HepG2 (cell line): ENCODE data around the gene TTYH1. TPM values are rescaled to one million over a fixed set of nuclear protein-coding genes. Genes with fewer than 3 reads are reported as not detected.
A peak's percentile ranks its signal among the peaks of the same experiment; 100 is the strongest.

Source experiments
- ATAC-seq: fragments of 200-7000 bp; cut with Tn5 transposase; 3 replicates; pipeline ENCODE4 v1.9.1; 2020; ENCODE audit warnings: mild to moderate bottlenecking, moderate library complexity
- BruUV-seq: library from RNA; stranded (reverse); fragments of 400-500 nt; replicated peaks from 2 replicates; lab custom pipeline; 2021; lab: Mats Ljungman, UMichigan
- CTCF ChIA-PET: fragments of 300-600 bp; formaldehyde crosslinking; extraction: SDS; loops from one replicate; lab custom pipeline; 2021; ENCODE audit warnings: low total read pairs, inconsistent platforms, low intra/inter-chr PET ratio; lab: Yijun Ruan, JAX
- POLR2A ChIA-PET: fragments of 350-600 bp; sonication (Branson Sonifier 250); formaldehyde crosslinking; loops from one replicate; lab custom pipeline; 2020; ENCODE audit warnings: antibody characterized with exemption, inconsistent platforms; lab: Yijun Ruan, JAX
- DNase-seq: peaks from one replicate; pipeline ENCODE4 v3.0.0-alpha.2; 2015; ENCODE audit warnings: low spot score
- FAIRE-seq: peaks from 3 replicates; lab custom pipeline; 2011; peaks lifted over from hg19 to GRCh38; lab: Jason Lieb, UNC
- H2AFZ ChIP-seq: one replicate; pipeline ENCODE4 v1.6.1; 2011; ENCODE audit warnings: low read length, inconsistent platforms
- H3K27ac ChIP-seq: fragments of 300-600 bp; 3 replicates; pipeline ENCODE4 v1.8.0; 2011; ENCODE audit warnings: mixed run types, mild to moderate bottlenecking, mixed read lengths, low read length, inconsistent platforms; ENCODE audit not compliant: insufficient read depth; ENCODE audit errors: extremely low read length
- H3K27me3 ChIP-seq, 2 experiments: fragments of 200-600 bp in 1 of 2; 2 replicates in 1 of 2; 3 replicates in 1 of 2; pipeline versions ENCODE4 v1.6.0 to v1.8.0; 2011; ENCODE audit warnings: low read length in 2 of 2, mild to moderate bottlenecking in 2 of 2, moderate library complexity in 2 of 2, inconsistent platforms in 1 of 2; ENCODE audit not compliant: insufficient read depth in 2 of 2, control insufficient read depth in 1 of 2
- H3K36me3 ChIP-seq, 2 experiments: fragments of 200-600 bp in 1 of 2; replicated peaks in 1 of 2; 2 replicates in 1 of 2; 3 replicates in 1 of 2; pipeline versions ENCODE4 v1.5.1 to v1.8.0; 2011; ENCODE audit warnings: low read length in 2 of 2, inconsistent platforms in 1 of 2; ENCODE audit not compliant: insufficient read depth in 2 of 2, control insufficient read depth in 1 of 2
- H3K4me1 ChIP-seq: 2 replicates; pipeline ENCODE4 v1.5.1; 2012; ENCODE audit warnings: low read length, inconsistent platforms; ENCODE audit not compliant: insufficient read depth
- H3K4me2 ChIP-seq: 2 replicates; pipeline ENCODE4 v1.6.0; 2011; ENCODE audit warnings: low read depth, low read length, inconsistent platforms
- H3K4me3 ChIP-seq, 3 experiments: fragments of 200-600 bp in 1 of 3; sonication (generic), shearing (Covaris generic) in 1 of 3; replicated peaks in 1 of 3; 2 replicates each; pipeline ENCODE4 v1.5.1; 2011 to 2016; ENCODE audit warnings: low read length in 3 of 3, inconsistent platforms in 2 of 3, low read depth in 2 of 3, mild to moderate bottlenecking in 2 of 3, control low read depth in 1 of 3, mixed read lengths in 1 of 3; ENCODE audit not compliant: insufficient read depth in 1 of 3
- H3K79me2 ChIP-seq: one replicate; pipeline ENCODE4 v1.6.1; 2011; ENCODE audit warnings: low read length, inconsistent platforms; ENCODE audit not compliant: insufficient read depth
- H3K9ac ChIP-seq: 2 replicates; pipeline ENCODE4 v1.6.0; 2011; ENCODE audit warnings: mild to moderate bottlenecking, low read depth, low read length, inconsistent platforms; ENCODE audit not compliant: insufficient read depth
- H3K9me3 ChIP-seq: 2 replicates; pipeline ENCODE4 v1.5.1; 2012; ENCODE audit warnings: mild to moderate bottlenecking, low read length
- H4K20me1 ChIP-seq: 2 replicates; pipeline ENCODE4 v1.6.0; 2011; ENCODE audit warnings: inconsistent platforms, mild to moderate bottlenecking, low read length, moderate library complexity; ENCODE audit not compliant: insufficient read depth
- ARHGAP35 ChIP-seq: sonication (generic); formaldehyde crosslinking; IDR thresholded peaks from 2 replicates; pipeline ENCODE4 v1.9.0; 2022; ENCODE audit warnings: mild to moderate bottlenecking, inconsistent platforms, moderate library complexity, missing genetic modification reagents, borderline replicate concordance
- FOXC1 ChIP-seq: sonication (generic); formaldehyde crosslinking; IDR thresholded peaks from 2 replicates; pipeline ENCODE4 v1.8.0; 2022; ENCODE audit warnings: mild to moderate bottlenecking, missing genetic modification reagents, borderline replicate concordance
- HOXA9 ChIP-seq: sonication (generic); formaldehyde crosslinking; IDR thresholded peaks from 2 replicates; pipeline ENCODE4 v1.8.1; 2022; ENCODE audit warnings: missing genetic modification reagents, mild to moderate bottlenecking, moderate library complexity, borderline replicate concordance
- NCOR1 ChIP-seq: fragments of 200-600 bp; sonication (generic); IDR thresholded peaks from 2 replicates; pipeline ENCODE4 v1.7.0; 2017; ENCODE audit warnings: antibody characterized with exemption, low read length, borderline replicate concordance
- TOPORS ChIP-seq: sonication (generic); formaldehyde crosslinking; IDR thresholded peaks from 2 replicates; pipeline ENCODE4 v1.8.0; 2023; ENCODE audit warnings: mild to moderate bottlenecking, missing genetic modification reagents
- ZNF34 ChIP-seq: sonication (generic); formaldehyde crosslinking; IDR thresholded peaks from 2 replicates; pipeline ENCODE4 v1.4.0; 2020; ENCODE audit warnings: mild to moderate bottlenecking, missing genetic modification reagents, borderline replicate concordance
- ZNF350 ChIP-seq: sonication (generic); formaldehyde crosslinking; IDR thresholded peaks from 2 replicates; pipeline ENCODE4 v1.4.0; 2020; ENCODE audit warnings: mild to moderate bottlenecking, low read depth, missing genetic modification reagents, borderline replicate concordance
- WGBS: methylation state at CpG from one replicate; pipeline ENCODE4 v1.1.6; 2017; ENCODE audit warnings: low lambda C conversion rate; 5-methylcytosine and 5-hydroxymethylcytosine counted together
- in situ Hi-C: cut with HindIII; loops from 2 replicates; pipeline ENCODE4 v1.10.0; 2017; ENCODE audit warnings: low pct_unique_long_range_greater_than_20kb; ENCODE audit not compliant: extremely low pct_ligation_motif_present
- intact Hi-C: fragments of 100-400 bp; cut with micrococcal nuclease; formaldehyde crosslinking; loops from one replicate; pipeline ENCODE4 v1.10.0; 2022; ENCODE audit not compliant: unreplicated experiment
- polyA plus RNA-seq, 8 experiments: library from polyadenylated mRNA; depleted of rRNA in 3 of 8; stranded (reverse) in 7 of 8; unstranded in 1 of 8; fragments of >200 nt; fragmentation: Illumina TruSeq in 4 of 8; extraction: Trizol in 4 of 8; gene quantifications; 2 replicates each; pipeline versions ENCODE4 v1.2.1 to v1.2.3, GENCODE V29; 2011 to 2016; ENCODE audit warnings: low read depth in 4 of 8, missing spikeins in 1 of 8, mixed read lengths in 1 of 8; ENCODE audit not compliant: insufficient read depth in 1 of 8
- total RNA-seq, 5 experiments: library from RNA; depleted of rRNA; stranded (reverse); fragments of >200 nt; fragmentation: Illumina TruSeq; extraction: Trizol; gene quantifications; 2 replicates each; pipeline ENCODE4 v1.2.3, GENCODE V29; 2016; ENCODE audit warnings: low read depth in 1 of 5
- TF ChIP-seq, protein P1 (sequence below): IDR thresholded peaks from 2 replicates; pipeline ENCODE4 v1.6.1; 2012; ENCODE audit warnings: low read depth, low read length, improper control_type of control experiment
- TF ChIP-seq, protein P2 (sequence below): sonication (generic); formaldehyde crosslinking; IDR thresholded peaks from 2 replicates; pipeline ENCODE4 v1.5.1; 2020; ENCODE audit warnings: mild to moderate bottlenecking, missing genetic modification reagents, moderate library complexity

Gene TTYH1
- total and polyA plus RNA-seq, 2 of the 13 experiments (the other 11 are each of a cell fraction or from before 2014, with no cell fraction given): 6.9 to 19.9 TPM

DNA sequence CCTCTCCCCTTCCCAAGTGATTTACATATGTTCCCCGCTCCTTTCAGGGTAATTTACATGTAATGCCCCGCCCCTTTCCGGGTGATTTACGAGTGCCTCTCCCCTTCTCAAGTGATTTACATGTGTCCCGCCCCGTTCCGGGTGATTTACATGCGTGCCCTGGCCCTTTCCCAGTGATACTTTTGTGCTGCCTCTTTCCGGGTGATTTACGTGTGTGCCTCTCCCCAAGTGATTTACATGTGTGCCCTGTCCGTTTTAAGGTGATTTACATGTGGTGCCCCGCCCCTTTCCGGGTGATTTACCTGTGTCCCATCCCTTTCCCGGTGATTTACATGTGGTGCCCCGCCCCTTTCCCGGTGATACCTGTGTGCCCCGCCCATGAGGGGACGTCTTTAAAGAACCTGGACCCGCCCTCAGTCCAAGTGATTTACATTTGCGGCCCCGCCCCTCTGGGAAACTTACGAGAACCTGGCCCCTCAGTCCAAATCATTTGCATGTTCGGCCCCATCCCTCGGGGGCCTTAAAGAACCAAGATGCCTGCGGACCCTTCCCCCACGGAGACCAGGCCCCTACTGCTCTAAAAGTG is 48.9 kb downstream of the TTYH1 start (continued):
- TF ChIP-seq, protein P1, sequence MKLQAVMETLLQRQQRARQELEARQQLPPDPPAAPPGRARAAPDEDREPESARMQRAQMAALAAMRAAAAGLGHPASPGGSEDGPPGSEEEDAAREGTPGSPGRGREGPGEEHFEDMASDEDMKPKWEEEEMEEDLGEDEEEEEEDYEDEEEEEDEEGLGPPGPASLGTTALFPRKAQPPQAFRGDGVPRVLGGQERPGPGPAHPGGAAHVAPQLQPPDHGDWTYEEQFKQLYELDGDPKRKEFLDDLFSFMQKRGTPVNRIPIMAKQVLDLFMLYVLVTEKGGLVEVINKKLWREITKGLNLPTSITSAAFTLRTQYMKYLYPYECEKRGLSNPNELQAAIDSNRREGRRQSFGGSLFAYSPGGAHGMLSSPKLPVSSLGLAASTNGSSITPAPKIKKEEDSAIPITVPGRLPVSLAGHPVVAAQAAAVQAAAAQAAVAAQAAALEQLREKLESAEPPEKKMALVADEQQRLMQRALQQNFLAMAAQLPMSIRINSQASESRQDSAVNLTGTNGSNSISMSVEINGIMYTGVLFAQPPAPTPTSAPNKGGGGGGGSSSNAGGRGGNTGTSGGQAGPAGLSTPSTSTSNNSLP: peak; percentile 0; the same call in 1 of the 2 replicates
- no peak for TF ChIP-seq TOPORS (CRISPR knock-in tag)
- TF ChIP-seq FOXC1 (CRISPR knock-in tag): 0 out of 2 replicates have a peak, but pooled peaks have one; percentile 66
- TF ChIP-seq ZNF34 (CRISPR knock-in tag): 0 out of 2 replicates have a peak, but pooled peaks have one; percentile 33
- peak; percentile 94; the same call in 1 of the 2 replicates for TF ChIP-seq HOXA9 (CRISPR knock-in tag)
- 0 out of 2 replicates have a peak, but pooled peaks have one; percentile 53 for TF ChIP-seq ZNF350 (CRISPR knock-in tag)
- peak; percentile 66; the same call in 1 of the 2 replicates for TF ChIP-seq NCOR1

DNA sequence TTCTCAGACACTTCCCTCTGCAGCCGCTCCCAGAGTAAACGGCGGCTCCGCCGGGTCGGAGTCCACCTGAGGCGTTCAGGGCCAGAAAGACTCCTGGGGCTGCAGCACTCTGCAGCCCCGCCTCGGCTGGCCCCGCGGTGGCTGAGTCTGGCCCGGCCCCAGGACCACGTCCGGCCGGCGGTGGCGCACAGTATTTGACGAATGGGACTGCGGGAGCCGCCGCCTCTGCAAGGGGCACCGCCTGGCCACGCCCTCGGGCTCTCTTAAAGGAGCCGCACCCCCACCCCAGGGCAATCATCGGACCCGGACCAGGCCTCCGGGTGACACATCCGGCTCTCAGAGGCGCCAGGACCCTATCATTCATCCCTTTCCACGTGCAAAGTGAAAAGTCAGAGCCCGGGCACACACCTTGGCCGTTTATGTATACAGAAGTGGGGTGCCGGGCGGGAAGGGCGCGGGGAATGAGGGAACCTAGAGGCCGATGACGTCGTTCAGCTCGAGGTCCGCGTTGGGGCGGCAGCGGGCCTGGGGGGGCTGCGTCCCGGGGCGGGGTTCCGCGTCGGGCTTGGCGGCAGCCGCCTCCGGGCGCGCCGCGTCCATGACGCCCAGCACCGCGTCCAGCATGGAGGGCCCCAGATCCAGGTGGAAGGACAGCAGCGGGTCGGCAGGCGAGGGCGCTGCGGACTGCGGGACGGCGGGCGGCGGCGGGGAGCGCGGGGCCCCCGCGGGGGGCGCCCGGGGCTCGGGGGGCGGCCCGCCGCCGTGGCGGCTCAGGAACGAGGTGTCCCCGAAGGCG is 49.6 kb downstream of the TTYH1 start:
- Histone ChIP-seq H3K4me3 (peak overlapping the region; percentile 72 to 80 (median 77)), H3K36me3 (peaks cover 4 to 12% of the 10 kb centered on the region in 2 experiments; a peak in 3 of 5 replicates)
- CTCF ChIA-PET: no interaction called here
- no peak for TF ChIP-seq ARHGAP35 (CRISPR knock-in tag)
- TF ChIP-seq, protein P2, sequence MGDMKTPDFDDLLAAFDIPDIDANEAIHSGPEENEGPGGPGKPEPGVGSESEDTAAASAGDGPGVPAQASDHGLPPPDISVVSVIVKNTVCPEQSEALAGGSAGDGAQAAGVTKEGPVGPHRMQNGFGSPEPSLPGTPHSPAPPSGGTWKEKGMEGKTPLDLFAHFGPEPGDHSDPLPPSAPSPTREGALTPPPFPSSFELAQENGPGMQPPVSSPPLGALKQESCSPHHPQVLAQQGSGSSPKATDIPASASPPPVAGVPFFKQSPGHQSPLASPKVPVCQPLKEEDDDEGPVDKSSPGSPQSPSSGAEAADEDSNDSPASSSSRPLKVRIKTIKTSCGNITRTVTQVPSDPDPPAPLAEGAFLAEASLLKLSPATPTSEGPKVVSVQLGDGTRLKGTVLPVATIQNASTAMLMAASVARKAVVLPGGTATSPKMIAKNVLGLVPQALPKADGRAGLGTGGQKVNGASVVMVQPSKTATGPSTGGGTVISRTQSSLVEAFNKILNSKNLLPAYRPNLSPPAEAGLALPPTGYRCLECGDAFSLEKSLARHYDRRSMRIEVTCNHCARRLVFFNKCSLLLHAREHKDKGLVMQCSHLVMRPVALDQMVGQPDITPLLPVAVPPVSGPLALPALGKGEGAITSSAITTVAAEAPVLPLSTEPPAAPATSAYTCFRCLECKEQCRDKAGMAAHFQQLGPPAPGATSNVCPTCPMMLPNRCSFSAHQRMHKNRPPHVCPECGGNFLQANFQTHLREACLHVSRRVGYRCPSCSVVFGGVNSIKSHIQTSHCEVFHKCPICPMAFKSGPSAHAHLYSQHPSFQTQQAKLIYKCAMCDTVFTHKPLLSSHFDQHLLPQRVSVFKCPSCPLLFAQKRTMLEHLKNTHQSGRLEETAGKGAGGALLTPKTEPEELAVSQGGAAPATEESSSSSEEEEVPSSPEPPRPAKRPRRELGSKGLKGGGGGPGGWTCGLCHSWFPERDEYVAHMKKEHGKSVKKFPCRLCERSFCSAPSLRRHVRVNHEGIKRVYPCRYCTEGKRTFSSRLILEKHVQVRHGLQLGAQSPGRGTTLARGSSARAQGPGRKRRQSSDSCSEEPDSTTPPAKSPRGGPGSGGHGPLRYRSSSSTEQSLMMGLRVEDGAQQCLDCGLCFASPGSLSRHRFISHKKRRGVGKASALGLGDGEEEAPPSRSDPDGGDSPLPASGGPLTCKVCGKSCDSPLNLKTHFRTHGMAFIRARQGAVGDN (CRISPR knock-in tag): peak; percentile 81

More for the DNA sequence above, 49.6 kb downstream of the TTYH1 start:
- Histone ChIP-seq H3K4me2 (peak overlapping the region; percentile 94), H3K9ac (peak overlapping the region; percentile 80), H3K79me2 (peaks cover 10% of the 10 kb centered on the region), H3K9me3 (no peaks in the 10 kb centered on the region), H2AFZ (no peak overlapping the region), H4K20me1 (no peaks in the 10 kb centered on the region; the same call in 1 of the 2 replicates), H3K27me3 (no peaks in the 10 kb centered on the region), H3K4me1 (peaks cover 21% of the 10 kb centered on the region), H3K27ac (peak overlapping the region; percentile 96)
- 79% methylated on average over 31 of the region's 87 CpGs for WGBS
- POLR2A ChIA-PET: no interaction called here
- BruUV-seq: no TSS peak
- ATAC-seq (peak; percentile 79), FAIRE-seq (no peak), DNase-seq (peak; percentile 82)
- in situ Hi-C loops (no loop called here), intact Hi-C loops (no loop called here)
